ENCODE measurements around the gene EFS. TPM values are rescaled to one million over a fixed set of nuclear protein-coding genes. Genes with fewer than 3 reads are reported as not detected.

EFS gene
- total RNA-seq = not detected in 2 replicates

DNA sequence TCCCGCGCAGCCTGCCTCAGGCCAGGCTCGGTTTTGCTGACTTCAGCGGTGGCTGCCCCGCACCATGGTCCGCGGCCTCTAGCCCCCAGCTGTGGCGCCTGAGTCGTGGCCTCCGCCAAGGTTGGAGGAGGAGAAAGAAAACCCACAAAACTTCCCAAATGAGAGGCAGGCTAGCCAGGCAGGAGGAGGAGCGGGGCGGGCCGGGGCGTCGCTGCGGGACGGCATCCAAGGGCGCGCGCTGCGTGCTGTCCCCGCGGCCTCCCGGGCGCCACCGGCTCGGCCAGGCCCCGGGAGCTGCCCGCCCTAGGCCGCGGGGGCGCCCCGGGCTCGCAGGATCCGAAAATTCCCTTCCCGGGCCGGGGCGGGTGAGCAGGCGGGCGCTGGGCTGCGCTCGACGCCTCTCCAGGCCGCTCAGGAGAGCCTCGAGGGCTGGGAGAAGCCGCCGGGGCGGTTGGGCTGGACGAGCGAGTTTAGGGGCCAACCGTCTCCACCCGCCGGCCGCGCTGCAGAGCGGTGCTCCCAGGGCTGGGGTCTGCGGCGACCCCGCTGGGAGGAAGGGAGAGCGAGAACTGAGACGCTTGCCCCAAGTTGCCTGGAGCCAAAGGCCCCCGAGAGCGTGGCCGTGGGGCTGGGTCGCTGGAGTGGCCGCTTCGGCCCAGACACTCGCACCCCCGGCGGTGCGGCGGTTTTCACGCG lies at the start of gene EFS:
Gene EFS, minus strand, starts transcription at position 137 of the 696 bp plus-strand sequence. CDS start 147 bp downstream, outside the sequence.
- H3K9me3 Mint-ChIP-seq = no peaks in the 10 kb centered on the region
- H3K27ac Mint-ChIP-seq = no peak within 1 kb of the TSS
- intact Hi-C loops (cut with micrococcal nuclease) = no loop called here
- no peaks in the 10 kb centered on the region for H3K36me3 Mint-ChIP-seq (ENCODE audit: low read depth)
- no peaks in the 10 kb centered on the region for H3K4me1 Mint-ChIP-seq (ENCODE audit: low read depth)
- peaks cover 43% of the 10 kb centered on the region for H3K27me3 Mint-ChIP-seq (ENCODE audit: low read depth)
- DNase-seq (ENCODE audit: low spot score) = no peak
- no peak within 1 kb of the TSS for H3K4me3 Mint-ChIP-seq (ENCODE audit: low read depth)

DNA sequence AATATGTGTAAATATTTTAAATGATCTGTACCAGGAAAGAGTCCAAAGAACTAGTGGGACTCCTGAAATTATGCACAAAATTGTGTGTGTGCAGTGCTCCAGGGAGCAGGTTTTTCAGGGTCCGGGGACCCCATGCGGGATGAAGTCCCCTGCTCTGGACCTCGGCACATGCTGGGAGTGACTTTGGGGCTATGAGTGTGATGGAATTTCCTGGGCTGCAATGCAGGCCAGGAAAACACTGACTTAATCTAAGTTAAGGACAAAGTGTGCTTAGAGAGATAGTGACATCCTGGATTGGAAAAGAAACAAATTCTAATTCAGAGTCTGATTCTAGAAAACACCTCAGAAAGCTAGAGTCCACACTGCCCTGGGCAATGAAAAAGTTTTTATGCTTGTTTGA lies 49.3 kb upstream of the EFS start:
- no peak overlapping the region for H3K27ac Mint-ChIP-seq

DNA sequence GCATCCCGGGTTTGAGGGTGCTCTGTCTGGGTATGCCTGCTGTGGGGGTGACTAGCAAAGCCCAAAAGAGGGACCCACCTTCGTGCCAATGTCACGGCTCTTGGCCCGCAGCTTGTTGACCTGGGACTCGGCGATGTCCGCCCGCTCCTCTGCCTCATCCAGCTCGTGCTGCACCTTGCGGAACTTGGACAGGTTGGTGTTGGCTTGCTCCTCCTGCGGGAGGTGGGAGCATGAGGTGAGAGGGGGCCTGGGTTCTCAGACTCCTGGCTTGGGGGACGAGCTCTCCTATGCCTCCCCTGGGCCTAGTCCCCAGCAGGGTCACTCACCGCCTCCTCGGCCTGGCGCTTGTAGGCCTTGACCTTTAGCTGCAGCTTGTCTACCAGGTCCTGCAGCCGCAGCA lies 48.7 kb upstream of the EFS start:
- Mint-ChIP-seq H3K36me3 (ENCODE audit: low read depth) (no peaks in the 10 kb centered on the region), H3K4me3 (ENCODE audit: low read depth) (no peak overlapping the region), H3K9me3 (no peaks in the 10 kb centered on the region), H3K4me1 (ENCODE audit: low read depth) (no peaks in the 10 kb centered on the region), H3K27me3 (ENCODE audit: low read depth) (no peaks in the 10 kb centered on the region), H3K27ac (no peak overlapping the region)
- intact Hi-C loops (cut with micrococcal nuclease) = no loop called here
- DNase-seq (ENCODE audit: low spot score) = no peak

More for the DNA sequence above, 49.3 kb upstream of the EFS start:
- DNase-seq (ENCODE audit: low spot score) = no peak
- Mint-ChIP-seq H3K4me1 (ENCODE audit: low read depth) (no peaks in the 10 kb centered on the region), H3K4me3 (ENCODE audit: low read depth) (no peak overlapping the region), H3K27me3 (ENCODE audit: low read depth) (no peaks in the 10 kb centered on the region), H3K9me3 (no peaks in the 10 kb centered on the region), H3K36me3 (ENCODE audit: low read depth) (no peaks in the 10 kb centered on the region)
- intact Hi-C loops (cut with micrococcal nuclease) = no loop called here

GRCh38 chr14:23411563-23412525 lies 46.9 kb upstream of the EFS start:
- H3K4me1 Mint-ChIP-seq (ENCODE audit: low read depth) = no peaks in the 10 kb centered on the region
- no peaks in the 10 kb centered on the region for H3K36me3 Mint-ChIP-seq (ENCODE audit: low read depth)
- H3K9me3 Mint-ChIP-seq = no peaks in the 10 kb centered on the region
- DNase-seq (ENCODE audit: low spot score) = no peak
- intact Hi-C loops (cut with micrococcal nuclease) = no loop called here
- H3K27ac Mint-ChIP-seq = no peak overlapping the region
- no peak overlapping the region for H3K4me3 Mint-ChIP-seq (ENCODE audit: low read depth)
- H3K27me3 Mint-ChIP-seq (ENCODE audit: low read depth) = no peaks in the 10 kb centered on the region

DNA sequence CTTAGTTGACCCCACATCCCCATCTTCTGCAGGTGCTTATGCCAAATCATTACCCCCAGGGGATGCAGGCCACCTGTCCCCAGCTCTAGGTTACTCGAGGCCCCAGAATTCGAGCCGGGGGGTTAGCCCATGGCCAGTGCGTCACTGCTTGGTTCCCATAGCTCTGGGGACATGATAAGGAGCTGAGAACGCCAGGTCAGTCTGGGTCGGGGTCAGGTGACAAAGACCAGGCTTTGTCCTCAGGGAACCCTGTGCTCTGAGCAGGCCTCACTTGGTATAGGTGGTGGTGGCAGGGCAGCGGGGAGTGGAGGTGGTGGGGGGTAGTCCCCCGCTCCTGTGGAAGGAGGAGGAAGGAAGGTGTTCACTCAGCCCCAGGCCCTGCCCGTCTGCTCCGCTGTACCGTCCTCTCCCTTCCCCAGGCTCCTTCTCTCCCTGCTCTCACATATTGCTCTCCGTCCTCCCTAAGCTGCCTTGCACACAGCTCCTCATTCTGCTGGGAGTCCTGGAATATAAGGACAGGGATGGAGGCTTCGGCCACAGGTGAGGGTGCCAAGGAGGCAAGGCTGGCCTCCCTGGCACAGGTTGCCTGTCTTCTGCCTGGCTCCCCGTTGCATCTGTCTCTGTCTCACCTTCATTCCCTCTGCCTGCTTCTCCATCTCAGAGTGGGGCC lies 45.1 kb upstream of the EFS start:
- intact Hi-C loops (cut with micrococcal nuclease) = no loop called here
- H3K36me3 Mint-ChIP-seq (ENCODE audit: low read depth) = no peaks in the 10 kb centered on the region
- H3K27ac Mint-ChIP-seq = no peak overlapping the region
- no peaks in the 10 kb centered on the region for H3K4me1 Mint-ChIP-seq (ENCODE audit: low read depth)
- no peaks in the 10 kb centered on the region for H3K9me3 Mint-ChIP-seq
- H3K27me3 Mint-ChIP-seq (ENCODE audit: low read depth) = no peaks in the 10 kb centered on the region
- DNase-seq (ENCODE audit: low spot score) = no peak
- no peak overlapping the region for H3K4me3 Mint-ChIP-seq (ENCODE audit: low read depth)

DNA sequence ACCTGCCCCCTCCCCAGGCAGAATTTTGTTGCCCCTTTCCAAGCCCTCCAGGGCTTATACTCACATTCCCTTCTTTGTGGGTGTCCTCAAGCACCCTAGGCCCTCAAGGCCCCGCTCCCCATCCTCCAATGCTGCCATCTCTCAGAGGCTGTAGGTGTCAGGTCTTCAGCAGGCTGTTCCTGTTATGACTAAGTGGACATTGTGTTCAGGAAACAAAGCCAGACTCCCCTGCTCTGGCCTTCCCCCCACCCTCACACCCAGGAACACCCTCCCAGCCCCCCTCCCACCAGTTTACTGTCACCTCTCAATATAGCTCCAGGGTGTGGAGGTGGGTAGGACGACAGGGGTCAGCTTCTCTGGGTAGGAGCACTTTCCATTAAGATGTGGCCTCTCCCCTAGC lies 44.5 kb upstream of the EFS start:
- H3K4me3 Mint-ChIP-seq (ENCODE audit: low read depth) = no peak overlapping the region
- DNase-seq (ENCODE audit: low spot score) = no peak
- no peaks in the 10 kb centered on the region for H3K4me1 Mint-ChIP-seq (ENCODE audit: low read depth)
- no peaks in the 10 kb centered on the region for H3K9me3 Mint-ChIP-seq
- H3K27me3 Mint-ChIP-seq (ENCODE audit: low read depth) = no peaks in the 10 kb centered on the region
- intact Hi-C loops (cut with micrococcal nuclease) = no loop called here
- H3K27ac Mint-ChIP-seq = no peak overlapping the region
- no peaks in the 10 kb centered on the region for H3K36me3 Mint-ChIP-seq (ENCODE audit: low read depth)

GRCh38 chr14:23408307-23408630 lies 43.3 kb upstream of the EFS start:
- H3K27ac Mint-ChIP-seq = no peak overlapping the region
- H3K4me1 Mint-ChIP-seq (ENCODE audit: low read depth) = no peaks in the 10 kb centered on the region
- DNase-seq (ENCODE audit: low spot score) = no peak
- intact Hi-C loops (cut with micrococcal nuclease) = no loop called here
- H3K27me3 Mint-ChIP-seq (ENCODE audit: low read depth) = no peaks in the 10 kb centered on the region
- no peak overlapping the region for H3K4me3 Mint-ChIP-seq (ENCODE audit: low read depth)
- no peaks in the 10 kb centered on the region for H3K9me3 Mint-ChIP-seq
- H3K36me3 Mint-ChIP-seq (ENCODE audit: low read depth) = no peaks in the 10 kb centered on the region

DNA sequence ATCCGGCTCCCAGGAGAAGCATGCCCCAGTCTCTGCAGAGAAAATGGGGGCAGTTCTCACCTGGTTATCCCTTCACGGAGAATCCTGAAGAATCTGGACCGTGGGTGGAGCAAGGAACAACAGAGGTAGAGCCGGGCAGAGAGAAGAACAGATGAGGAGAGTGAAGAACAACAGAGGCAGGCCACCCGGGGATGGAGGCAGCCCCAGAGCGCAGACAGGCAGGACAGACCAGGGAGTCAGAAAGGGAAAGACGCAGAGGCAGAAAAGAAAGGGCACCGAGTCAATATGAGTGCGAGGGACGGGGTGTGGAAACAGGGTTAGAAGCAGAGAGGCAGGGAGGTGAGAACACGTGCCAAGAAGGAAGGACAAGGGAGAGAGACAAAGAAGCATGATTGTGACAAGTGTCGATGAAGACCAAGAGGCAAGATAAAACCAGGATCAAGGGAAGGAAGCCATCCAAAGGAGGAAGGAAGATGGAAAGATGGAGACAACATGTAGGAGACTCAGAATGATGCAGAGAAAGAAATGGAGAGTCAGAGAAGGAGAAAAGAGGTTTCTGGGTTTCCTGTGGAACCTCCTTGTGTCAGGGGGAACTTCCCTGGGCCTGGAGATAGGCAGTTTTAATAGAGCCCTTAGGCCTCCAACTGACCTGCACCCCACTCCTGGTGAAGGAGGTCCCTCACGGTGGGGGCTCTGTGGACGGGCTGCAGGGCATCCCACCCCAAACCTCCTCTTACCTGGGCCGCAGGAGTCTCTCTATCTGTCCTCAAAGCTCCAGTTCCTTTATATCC lies 42.7 kb upstream of the EFS start, which contains the start of gene MYH6:
Gene MYH6, minus strand, starts transcription at position 758 of the 791 bp plus-strand sequence. CDS start 1,050 bp downstream, outside the sequence.
- intact Hi-C loops (cut with micrococcal nuclease) = no loop called here
- no peaks in the 10 kb centered on the region for H3K27me3 Mint-ChIP-seq (ENCODE audit: low read depth)
- H3K4me1 Mint-ChIP-seq (ENCODE audit: low read depth) = no peaks in the 10 kb centered on the region
- no peak within 1 kb of the TSS for H3K4me3 Mint-ChIP-seq (ENCODE audit: low read depth)
- H3K27ac Mint-ChIP-seq = no peak within 1 kb of the TSS
- no peaks in the 10 kb centered on the region for H3K9me3 Mint-ChIP-seq
- H3K36me3 Mint-ChIP-seq (ENCODE audit: low read depth) = no peaks in the 10 kb centered on the region
- DNase-seq (ENCODE audit: low spot score) = no peak

GRCh38 chr14:23406725-23407355 lies 41.9 kb upstream of the EFS start:
- no peak overlapping the region for H3K4me3 Mint-ChIP-seq (ENCODE audit: low read depth)
- no peaks in the 10 kb centered on the region for H3K9me3 Mint-ChIP-seq
- DNase-seq (ENCODE audit: low spot score) = no peak
- H3K27ac Mint-ChIP-seq = no peak overlapping the region
- intact Hi-C loops (cut with micrococcal nuclease) = no loop called here
- H3K27me3 Mint-ChIP-seq (ENCODE audit: low read depth) = no peaks in the 10 kb centered on the region
- no peaks in the 10 kb centered on the region for H3K36me3 Mint-ChIP-seq (ENCODE audit: low read depth)
- H3K4me1 Mint-ChIP-seq (ENCODE audit: low read depth) = no peaks in the 10 kb centered on the region

GRCh38 chr14:23406244-23406643 lies 41.3 kb upstream of the EFS start:
- no peak overlapping the region for H3K27ac Mint-ChIP-seq
- no peaks in the 10 kb centered on the region for H3K36me3 Mint-ChIP-seq (ENCODE audit: low read depth)
- H3K9me3 Mint-ChIP-seq = no peaks in the 10 kb centered on the region
- no peak overlapping the region for H3K4me3 Mint-ChIP-seq (ENCODE audit: low read depth)
- DNase-seq (ENCODE audit: low spot score) = no peak
- no peaks in the 10 kb centered on the region for H3K27me3 Mint-ChIP-seq (ENCODE audit: low read depth)
- intact Hi-C loops (cut with micrococcal nuclease) = no loop called here
- no peaks in the 10 kb centered on the region for H3K4me1 Mint-ChIP-seq (ENCODE audit: low read depth)

GRCh38 chr14:23405516-23406025 lies 40.6 kb upstream of the EFS start:
- H3K36me3 Mint-ChIP-seq (ENCODE audit: low read depth) = no peaks in the 10 kb centered on the region
- H3K4me1 Mint-ChIP-seq (ENCODE audit: low read depth) = no peaks in the 10 kb centered on the region
- no peak overlapping the region for H3K27ac Mint-ChIP-seq
- no peak for DNase-seq (ENCODE audit: low spot score)
- intact Hi-C loops (cut with micrococcal nuclease) = no loop called here
- H3K27me3 Mint-ChIP-seq (ENCODE audit: low read depth) = no peaks in the 10 kb centered on the region
- H3K9me3 Mint-ChIP-seq = no peaks in the 10 kb centered on the region
- no peak overlapping the region for H3K4me3 Mint-ChIP-seq (ENCODE audit: low read depth)

GRCh38 chr14:23405096-23405495 lies 40.1 kb upstream of the EFS start:
- no peak overlapping the region for H3K27ac Mint-ChIP-seq
- intact Hi-C loops (cut with micrococcal nuclease) = no loop called here
- no peak overlapping the region for H3K4me3 Mint-ChIP-seq (ENCODE audit: low read depth)
- no peaks in the 10 kb centered on the region for H3K27me3 Mint-ChIP-seq (ENCODE audit: low read depth)
- H3K36me3 Mint-ChIP-seq (ENCODE audit: low read depth) = no peaks in the 10 kb centered on the region
- H3K4me1 Mint-ChIP-seq (ENCODE audit: low read depth) = no peaks in the 10 kb centered on the region
- no peaks in the 10 kb centered on the region for H3K9me3 Mint-ChIP-seq
- DNase-seq (ENCODE audit: low spot score) = no peak

All from activated T-helper 2 cell treated with anti-CD3 and anti-CD28 coated beads, Interferon-gamma antibody, Interleukin-2, Interleukin-4, amounts not matched to agents 10 μg/mL and 5 μg/mL and 100 μg/mL, durations not matched to agents 14 hours and 24 hours and 36 hours (primary cell).